H9 (cell line): Measurements from ENCODE around the gene LMBR1. TPM values are rescaled to one million over a fixed set of nuclear protein-coding genes. Genes with fewer than 3 reads are reported as not detected.

Experiments used
- DNase-seq: peaks from one replicate; pipeline ENCODE4 v3.0.0-alpha.2; 2017
- H2AFZ ChIP-seq: one replicate; pipeline ENCODE4 v1.6.1; 2013; ENCODE audit warnings: mild to moderate bottlenecking, low read length, control low read depth, moderate library complexity
- H2AK5ac ChIP-seq: 2 replicates; pipeline ENCODE4 v1.6.1; 2013; ENCODE audit warnings: low read length, control low read depth, mixed read lengths; ENCODE audit not compliant: insufficient read length
- H2BK120ac ChIP-seq: one replicate; pipeline ENCODE4 v1.6.1; 2013; ENCODE audit warnings: low read depth, mild to moderate bottlenecking, low read length, control low read depth, inconsistent platforms; ENCODE audit not compliant: poor library complexity, severe bottlenecking
- H2BK12ac ChIP-seq: 2 replicates; pipeline ENCODE4 v1.6.1; 2013; ENCODE audit warnings: low read length, control low read depth, mixed read lengths, low read depth; ENCODE audit not compliant: insufficient read length
- H2BK15ac ChIP-seq: 2 replicates; pipeline ENCODE4 v1.6.1; 2013; ENCODE audit warnings: low read depth, low read length, control low read depth
- H2BK20ac ChIP-seq: one replicate; pipeline ENCODE4 v1.6.1; 2013; ENCODE audit warnings: low read depth, mild to moderate bottlenecking, low read length, control low read depth, inconsistent platforms; ENCODE audit not compliant: poor library complexity, severe bottlenecking
- H2BK5ac ChIP-seq: 2 replicates; pipeline ENCODE4 v1.6.1; 2013; ENCODE audit warnings: low read length, control low read depth, mixed read lengths; ENCODE audit not compliant: insufficient read length
- H3K14ac ChIP-seq: 2 replicates; pipeline ENCODE4 v1.6.1; 2013; ENCODE audit warnings: low read length, control low read depth; ENCODE audit not compliant: insufficient read depth
- H3K18ac ChIP-seq: 2 replicates; pipeline ENCODE4 v1.6.1; 2013; ENCODE audit warnings: low read depth, mild to moderate bottlenecking, mixed read lengths, low read length, control low read depth; ENCODE audit not compliant: insufficient read length
- H3K23ac ChIP-seq: 2 replicates; pipeline ENCODE4 v1.6.1; 2013; ENCODE audit warnings: low read length, control low read depth, mixed read lengths, low read depth; ENCODE audit not compliant: insufficient read length
- H3K23me2 ChIP-seq: 2 replicates; pipeline ENCODE4 v1.6.1; 2013; ENCODE audit warnings: low read depth, mild to moderate bottlenecking, mixed read lengths, low read length, control low read depth; ENCODE audit not compliant: insufficient read length, poor library complexity, severe bottlenecking
- H3K27ac ChIP-seq: 2 replicates; pipeline ENCODE4 v1.5.1; 2013; ENCODE audit warnings: low read length, control low read depth, mixed read lengths, low read depth; ENCODE audit not compliant: insufficient read length
- H3K27me3 ChIP-seq: 2 replicates; pipeline ENCODE4 v1.6.1; 2013; ENCODE audit warnings: low read length, control low read depth, inconsistent platforms; ENCODE audit not compliant: insufficient read depth
- H3K4ac ChIP-seq: 2 replicates; pipeline ENCODE4 v1.6.1; 2013; ENCODE audit warnings: low read depth, mild to moderate bottlenecking, control low read depth, inconsistent platforms, low read length, moderate library complexity
- H3K4me1 ChIP-seq: 2 replicates; pipeline ENCODE4 v1.6.1; 2013; ENCODE audit warnings: low read length, control low read depth, inconsistent platforms; ENCODE audit not compliant: insufficient read depth
- H3K4me2 ChIP-seq: 2 replicates; pipeline ENCODE4 v1.6.1; 2013; ENCODE audit warnings: low read length, control low read depth, mixed read lengths; ENCODE audit not compliant: insufficient read length, insufficient read depth
- H3K56ac ChIP-seq: 2 replicates; pipeline ENCODE4 v1.6.1; 2013; ENCODE audit warnings: low read depth, mild to moderate bottlenecking, mixed read lengths, low read length, control low read depth; ENCODE audit not compliant: insufficient read length
- H3K79me1 ChIP-seq: 2 replicates; pipeline ENCODE4 v1.6.1; 2013; ENCODE audit warnings: low read depth, mild to moderate bottlenecking, moderate library complexity, low read length, control low read depth, inconsistent platforms; ENCODE audit not compliant: insufficient read depth, poor library complexity, severe bottlenecking
- H3K79me2 ChIP-seq: 2 replicates; pipeline ENCODE4 v1.6.1; 2013; ENCODE audit warnings: low read length, control low read depth, inconsistent platforms; ENCODE audit not compliant: insufficient read depth
- H3K9ac ChIP-seq: 2 replicates; pipeline ENCODE4 v1.6.1; 2013; ENCODE audit warnings: low read length, control low read depth, mixed read lengths; ENCODE audit not compliant: insufficient read length; ENCODE audit errors: extremely low read depth
- H3K9me3 ChIP-seq: one replicate; pipeline ENCODE4 v1.6.1; 2013; ENCODE audit warnings: low read depth, low read length, inconsistent platforms; ENCODE audit not compliant: control insufficient read depth
- H3T11ph ChIP-seq: one replicate; pipeline ENCODE4 v1.6.1; 2013; ENCODE audit warnings: mild to moderate bottlenecking, low read length, control low read depth, inconsistent platforms
- H4K20me1 ChIP-seq: one replicate; pipeline ENCODE4 v1.6.1; 2013; ENCODE audit not compliant: control insufficient read depth, insufficient read length, insufficient read depth
- H4K5ac ChIP-seq: 2 replicates; pipeline ENCODE4 v1.6.1; 2013; ENCODE audit warnings: low read depth, mild to moderate bottlenecking, mixed read lengths, low read length, control low read depth; ENCODE audit not compliant: insufficient read length
- H4K8ac ChIP-seq: replicated peaks from 2 replicates; pipeline ENCODE4 v1.6.1; 2013; ENCODE audit warnings: low read length, control low read depth, mixed read lengths, low read depth; ENCODE audit not compliant: insufficient read length
- H4K91ac ChIP-seq: 2 replicates; pipeline ENCODE4 v1.6.1; 2013; ENCODE audit warnings: low read depth, mild to moderate bottlenecking, moderate library complexity, mixed read lengths, low read length, control low read depth; ENCODE audit not compliant: insufficient read length
- H3K27ac Mint-ChIP-seq, 3 experiments: 2 replicates in 2 of 3; 3 replicates in 1 of 3; pipeline ENCODE4 v1.8.0; 2020 to 2021; ENCODE audit warnings: mixed read lengths in 3 of 3, mild to moderate bottlenecking in 1 of 3, moderate library complexity in 1 of 3
- H3K27me3 Mint-ChIP-seq: 2 replicates; pipeline ENCODE4 v1.8.0; 2021; ENCODE audit warnings: low read depth, mild to moderate bottlenecking, moderate library complexity, mixed read lengths
- H3K36me3 Mint-ChIP-seq, 3 experiments: 2 replicates in 2 of 3; 3 replicates in 1 of 3; pipeline ENCODE4 v1.8.0; 2020 to 2021; ENCODE audit warnings: low read depth in 3 of 3, mixed read lengths in 3 of 3; ENCODE audit not compliant: insufficient read depth in 1 of 3
- H3K4me1 Mint-ChIP-seq, 2 experiments: 2 replicates each; pipeline ENCODE4 v1.8.0; 2020; ENCODE audit warnings: mixed read lengths in 2 of 2
- H3K4me3 Mint-ChIP-seq, 2 experiments: 2 replicates in 1 of 2; 3 replicates in 1 of 2; pipeline ENCODE4 v1.8.0; 2020 to 2021; ENCODE audit warnings: mild to moderate bottlenecking in 2 of 2, mixed read lengths in 2 of 2, moderate library complexity in 1 of 2
- H3K9me3 Mint-ChIP-seq, 2 experiments: 2 replicates in 1 of 2; 3 replicates in 1 of 2; pipeline ENCODE4 v1.8.0; 2020; ENCODE audit warnings: mild to moderate bottlenecking in 2 of 2, mixed read lengths in 2 of 2, moderate library complexity in 1 of 2
- WGBS: extraction: QIAGEN DNeasy Blood & Tissue Kit; methylation state at CpG from one replicate; pipeline ENCODE4 v1.1.7; 2013; ENCODE audit warnings: missing lambda C conversion rate, low lambda C conversion rate, mixed read lengths; ENCODE audit not compliant: insufficient read length; ENCODE audit errors: extremely low coverage; 5-methylcytosine and 5-hydroxymethylcytosine counted together
- total RNA-seq: library from RNA; stranded (reverse); gene quantifications from 2 replicates; pipeline ENCODE4 v1.2.1, GENCODE V29; 2021
- TF ChIP-seq, protein P1 (sequence below): fragments of 200-600 bp; sonication (generic); conservative IDR thresholded peaks from 3 replicates; pipeline ENCODE4 v1.8.0; 2021; ENCODE audit warnings: antibody characterized with exemption, mild to moderate bottlenecking

Gene LMBR1
- total RNA-seq, 1 experiment from 2014 or later = 62.3 TPM

DNA sequence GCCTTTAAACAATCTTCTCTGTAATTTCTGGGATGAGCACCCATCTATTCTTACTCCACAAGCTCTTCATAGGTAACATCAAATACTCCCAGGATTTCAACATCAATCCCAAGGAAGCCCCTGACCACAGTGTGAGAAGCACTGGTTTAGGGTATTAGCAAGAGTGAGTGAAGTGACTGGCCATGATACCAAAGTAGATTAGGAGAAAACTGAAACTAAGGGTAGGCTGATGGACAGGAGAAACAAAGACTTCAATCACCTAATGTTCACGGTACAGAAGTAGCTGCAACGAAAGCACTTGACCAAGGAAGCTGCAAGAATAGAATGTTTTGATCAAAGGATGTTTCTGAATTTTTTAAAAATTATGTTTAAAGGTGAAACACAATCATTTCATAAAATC, 49.8 kb downstream of the LMBR1 start:
- Histone ChIP-seq H2AFZ (no peak overlapping the region), H3K14ac (no peak overlapping the region), H3K9ac (no peak overlapping the region), H3K56ac (no peak overlapping the region), H3K27ac (no peak overlapping the region), H3K23ac (no peak overlapping the region), H2BK120ac (no peak overlapping the region), H4K91ac (no peak overlapping the region), H3K23me2 (no peaks in the 10 kb centered on the region), H4K8ac (no peak overlapping the region), H2BK15ac (no peak overlapping the region), H3K79me2 (peaks cover 12% of the 10 kb centered on the region; the same call in 1 of the 2 replicates), H4K20me1 (no peaks in the 10 kb centered on the region), H3T11ph (no peak overlapping the region), H3K27me3 (no peaks in the 10 kb centered on the region), H4K5ac (no peak overlapping the region), H3K4me1 (no peaks in the 10 kb centered on the region; the same call in 1 of the 2 replicates), H2BK12ac (no peak overlapping the region), H3K9me3 (no peaks in the 10 kb centered on the region), H3K18ac (no peak overlapping the region), H2BK20ac (no peak overlapping the region), H3K4ac (no peak overlapping the region), H3K79me1 (peaks cover 3% of the 10 kb centered on the region), H2BK5ac (no peak overlapping the region), H3K4me2 (no peak overlapping the region), H2AK5ac (no peak overlapping the region)
- Mint-ChIP-seq H3K4me1 (peaks cover 0 to 2% of the 10 kb centered on the region in 2 experiments; a peak in 3 of 4 replicates), H3K9me3 (no peaks in the 10 kb centered on the region), H3K4me3 (no peak overlapping the region), H3K36me3 (no peaks in the 10 kb centered on the region; a peak in 1 of 7 replicates), H3K27ac (no peak overlapping the region), H3K27me3 (no peaks in the 10 kb centered on the region)
- no peak for DNase-seq
- TF ChIP-seq, protein P1, sequence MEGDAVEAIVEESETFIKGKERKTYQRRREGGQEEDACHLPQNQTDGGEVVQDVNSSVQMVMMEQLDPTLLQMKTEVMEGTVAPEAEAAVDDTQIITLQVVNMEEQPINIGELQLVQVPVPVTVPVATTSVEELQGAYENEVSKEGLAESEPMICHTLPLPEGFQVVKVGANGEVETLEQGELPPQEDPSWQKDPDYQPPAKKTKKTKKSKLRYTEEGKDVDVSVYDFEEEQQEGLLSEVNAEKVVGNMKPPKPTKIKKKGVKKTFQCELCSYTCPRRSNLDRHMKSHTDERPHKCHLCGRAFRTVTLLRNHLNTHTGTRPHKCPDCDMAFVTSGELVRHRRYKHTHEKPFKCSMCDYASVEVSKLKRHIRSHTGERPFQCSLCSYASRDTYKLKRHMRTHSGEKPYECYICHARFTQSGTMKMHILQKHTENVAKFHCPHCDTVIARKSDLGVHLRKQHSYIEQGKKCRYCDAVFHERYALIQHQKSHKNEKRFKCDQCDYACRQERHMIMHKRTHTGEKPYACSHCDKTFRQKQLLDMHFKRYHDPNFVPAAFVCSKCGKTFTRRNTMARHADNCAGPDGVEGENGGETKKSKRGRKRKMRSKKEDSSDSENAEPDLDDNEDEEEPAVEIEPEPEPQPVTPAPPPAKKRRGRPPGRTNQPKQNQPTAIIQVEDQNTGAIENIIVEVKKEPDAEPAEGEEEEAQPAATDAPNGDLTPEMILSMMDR = no peak
- WGBS = no CpG with 5 or more reads among the region's 2 CpGs
